Endodermal cell (in vitro differentiated cells): ENCODE data around the gene ROMO1. TPM values are rescaled to one million over a fixed set of nuclear protein-coding genes. Genes with fewer than 3 reads are reported as not detected.

Experiments
- DNase-seq: peaks from one replicate; pipeline ENCODE4 v3.0.0-alpha.2; 2017
- H3K27ac ChIP-seq: 2 replicates; pipeline ENCODE4 v1.5.1; 2013; ENCODE audit warnings: mild to moderate bottlenecking, low read depth, low read length, moderate library complexity
- H3K27me3 ChIP-seq: 2 replicates; pipeline ENCODE4 v1.6.1; 2013; ENCODE audit warnings: mild to moderate bottlenecking, low read length, moderate library complexity; ENCODE audit not compliant: insufficient read depth, control insufficient read depth, poor library complexity, severe bottlenecking
- H3K36me3 ChIP-seq: 2 replicates; pipeline ENCODE4 v1.7.0; 2013; ENCODE audit warnings: mild to moderate bottlenecking, low read length, moderate library complexity; ENCODE audit not compliant: control insufficient read depth, insufficient read depth
- H3K4me1 ChIP-seq: one replicate; pipeline ENCODE4 v1.7.0; 2013; ENCODE audit warnings: low read length; ENCODE audit not compliant: control insufficient read depth, insufficient read depth
- H3K4me3 ChIP-seq: 2 replicates; pipeline ENCODE4 v1.5.1; 2013; ENCODE audit warnings: mild to moderate bottlenecking, low read length, moderate library complexity
- H3K9ac ChIP-seq: 2 replicates; pipeline ENCODE4 v1.6.1; 2013; ENCODE audit warnings: mild to moderate bottlenecking, low read length, moderate library complexity; ENCODE audit not compliant: poor library complexity, severe bottlenecking; ENCODE audit errors: extremely low read depth
- H3K9me3 ChIP-seq: 2 replicates; pipeline ENCODE4 v1.6.1; 2013; ENCODE audit warnings: mild to moderate bottlenecking, low read length, moderate library complexity; ENCODE audit not compliant: control insufficient read depth
- H3K27ac Mint-ChIP-seq: 2 replicates; pipeline ENCODE4 v1.8.0; 2020; ENCODE audit warnings: mixed read lengths
- H3K27me3 Mint-ChIP-seq: 2 replicates; pipeline ENCODE4 v1.8.0; 2021; ENCODE audit warnings: mild to moderate bottlenecking, mixed read lengths; ENCODE audit not compliant: insufficient read depth
- H3K36me3 Mint-ChIP-seq: 2 replicates; pipeline ENCODE4 v1.8.0; 2020; ENCODE audit warnings: low read depth, mixed read lengths
- H3K4me1 Mint-ChIP-seq: 2 replicates; pipeline ENCODE4 v1.8.0; 2020; ENCODE audit warnings: mixed read lengths
- H3K4me3 Mint-ChIP-seq: 2 replicates; pipeline ENCODE4 v1.8.0; 2020; ENCODE audit warnings: mild to moderate bottlenecking, moderate library complexity, mixed read lengths
- H3K9me3 Mint-ChIP-seq: 2 replicates; pipeline ENCODE4 v1.8.0; 2020; ENCODE audit warnings: mild to moderate bottlenecking, mixed read lengths
- WGBS, 2 experiments: methylation state at CpG; one replicate each; pipeline versions ENCODE4 v1.1.5 to v1.1.7; 2013; ENCODE audit warnings: missing lambda C conversion rate in 2 of 2, mixed read lengths in 1 of 2; ENCODE audit not compliant: insufficient coverage in 1 of 2, insufficient read length in 1 of 2; 5-methylcytosine and 5-hydroxymethylcytosine counted together
- total RNA-seq, 2 donors: library from RNA; stranded (reverse); fragmentation: NEBNext Ultra II Directional in 1 of 2; extraction: Animal tissue kit (Norgen Biotek cat#: 25700) in 1 of 2; gene quantifications; 2 replicates in 1 of 2; 3 replicates in 1 of 2; pipeline ENCODE4 v1.2.1, GENCODE V29; 2021
- TF ChIP-seq, protein P1 (sequence below): fragments of 200-600 bp; sonication (generic); conservative IDR thresholded peaks from 2 replicates; pipeline ENCODE4 v1.5.0; 2021; ENCODE audit warnings: antibody characterized with exemption, mild to moderate bottlenecking

The ROMO1 gene
- total RNA-seq, 2 donors from 2014 or later, result 194 to 243 TPM

- Mint-ChIP-seq H3K9me3 (no peaks in the 10 kb centered on the region), H3K36me3 (peaks cover 73% of the 10 kb centered on the region), H3K4me3 (no peak overlapping the region), H3K4me1 (no peaks in the 10 kb centered on the region), H3K27ac (no peak overlapping the region), H3K27me3 (no peaks in the 10 kb centered on the region)
- Histone ChIP-seq H3K27ac (no peak overlapping the region), H3K9me3 (no peaks in the 10 kb centered on the region), H3K4me1 (no peaks in the 10 kb centered on the region), H3K4me3 (no peak overlapping the region), H3K9ac (no peak overlapping the region), H3K27me3 (no peaks in the 10 kb centered on the region), H3K36me3 (peaks cover 96% of the 10 kb centered on the region)
- TF ChIP-seq, protein P1, sequence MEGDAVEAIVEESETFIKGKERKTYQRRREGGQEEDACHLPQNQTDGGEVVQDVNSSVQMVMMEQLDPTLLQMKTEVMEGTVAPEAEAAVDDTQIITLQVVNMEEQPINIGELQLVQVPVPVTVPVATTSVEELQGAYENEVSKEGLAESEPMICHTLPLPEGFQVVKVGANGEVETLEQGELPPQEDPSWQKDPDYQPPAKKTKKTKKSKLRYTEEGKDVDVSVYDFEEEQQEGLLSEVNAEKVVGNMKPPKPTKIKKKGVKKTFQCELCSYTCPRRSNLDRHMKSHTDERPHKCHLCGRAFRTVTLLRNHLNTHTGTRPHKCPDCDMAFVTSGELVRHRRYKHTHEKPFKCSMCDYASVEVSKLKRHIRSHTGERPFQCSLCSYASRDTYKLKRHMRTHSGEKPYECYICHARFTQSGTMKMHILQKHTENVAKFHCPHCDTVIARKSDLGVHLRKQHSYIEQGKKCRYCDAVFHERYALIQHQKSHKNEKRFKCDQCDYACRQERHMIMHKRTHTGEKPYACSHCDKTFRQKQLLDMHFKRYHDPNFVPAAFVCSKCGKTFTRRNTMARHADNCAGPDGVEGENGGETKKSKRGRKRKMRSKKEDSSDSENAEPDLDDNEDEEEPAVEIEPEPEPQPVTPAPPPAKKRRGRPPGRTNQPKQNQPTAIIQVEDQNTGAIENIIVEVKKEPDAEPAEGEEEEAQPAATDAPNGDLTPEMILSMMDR, result no peak
- DNase-seq, result no peak
- 94% methylated on average over 1 of the region's 1 CpG; no CpG with 5 or more reads in 1 of the 2 experiments for WGBS, 2 experiments
Observed at GRCh38 chr20:35708502-35708901, 9.3 kb downstream of the ROMO1 start.

- no peaks in the 10 kb centered on the region for H3K9me3 Mint-ChIP-seq
- no peaks in the 10 kb centered on the region for H3K27me3 Mint-ChIP-seq
- no peaks in the 10 kb centered on the region for H3K4me1 Mint-ChIP-seq
- no CpG with 5 or more reads among the region's 1 CpG for WGBS, 2 experiments
- H3K27me3 ChIP-seq, result no peaks in the 10 kb centered on the region
- no peak overlapping the region for H3K4me3 Mint-ChIP-seq
- H3K9ac ChIP-seq, result no peak overlapping the region
- DNase-seq, result no peak
- H3K9me3 ChIP-seq, result no peaks in the 10 kb centered on the region
- H3K27ac ChIP-seq, result no peak overlapping the region
- H3K27ac Mint-ChIP-seq, result no peak overlapping the region
- no peaks in the 10 kb centered on the region for H3K4me1 ChIP-seq
- H3K36me3 Mint-ChIP-seq, result peaks cover 73% of the 10 kb centered on the region
- H3K36me3 ChIP-seq, result peaks cover 96% of the 10 kb centered on the region
- no peak overlapping the region for H3K4me3 ChIP-seq
- TF ChIP-seq, protein P1, result no peak
Observed at GRCh38 chr20:35709259-35709658, 10.1 kb downstream of the ROMO1 start.

- no peaks in the 10 kb centered on the region for H3K27me3 Mint-ChIP-seq
- Histone ChIP-seq H3K9ac (no peak overlapping the region), H3K27ac (no peak overlapping the region), H3K27me3 (no peaks in the 10 kb centered on the region), H3K36me3 (peaks cover 96% of the 10 kb centered on the region), H3K4me3 (no peak overlapping the region), H3K4me1 (no peaks in the 10 kb centered on the region), H3K9me3 (no peaks in the 10 kb centered on the region)
- H3K36me3 Mint-ChIP-seq, result peaks cover 68% of the 10 kb centered on the region
- no peaks in the 10 kb centered on the region for H3K4me1 Mint-ChIP-seq
- H3K27ac Mint-ChIP-seq, result no peak overlapping the region
- TF ChIP-seq, protein P1, result no peak
- H3K4me3 Mint-ChIP-seq, result no peak overlapping the region
- no peaks in the 10 kb centered on the region for H3K9me3 Mint-ChIP-seq
- DNase-seq, result no peak
Observed at GRCh38 chr20:35710039-35710438, 10.8 kb downstream of the ROMO1 start.
